PC-9 (cell line): Measurements from ENCODE around the gene ASPHD1. TPM values are rescaled to one million over a fixed set of nuclear protein-coding genes. Genes with fewer than 3 reads are reported as not detected.

Source experiments
- BruUV-seq: library from RNA; stranded (reverse); fragments of 400-500 nt; replicated peaks from 2 replicates; lab custom pipeline; 2021; lab: Mats Ljungman, UMichigan
- CTCF ChIA-PET: fragments of 300-600 bp; sonication (Branson Sonifier 250); formaldehyde crosslinking; loops from one replicate; lab custom pipeline; 2022; ENCODE audit warnings: antibody characterized with exemption; lab: Charles Lee
- POLR2A ChIA-PET: fragments of 300-600 bp; sonication (Branson Sonifier 250); formaldehyde crosslinking; loops from one replicate; lab custom pipeline; 2022; ENCODE audit warnings: antibody characterized with exemption; ENCODE audit not compliant: unreplicated experiment; lab: Charles Lee
- DNase-seq, 2 experiments: peaks; one replicate each; pipeline versions ENCODE4 v3.0.0 to v3.0.0-alpha.2; 2015 to 2022; ENCODE audit warnings: mixed read lengths in 1 of 2
- H2AFZ ChIP-seq: fragments of 200-600 bp; sonication (generic); 2 replicates; pipeline ENCODE4 v1.8.1; 2017; ENCODE audit warnings: antibody characterized with exemption
- H3F3A ChIP-seq: fragments of 200-600 bp; sonication (generic); 2 replicates; pipeline ENCODE4 v1.8.1; 2017; ENCODE audit warnings: antibody characterized with exemption, mild to moderate bottlenecking, low read depth; ENCODE audit not compliant: insufficient read depth
- H3K27ac ChIP-seq: fragments of 200-600 bp; sonication (generic); 2 replicates; pipeline ENCODE4 v1.6.1; 2016; ENCODE audit warnings: mixed run types
- H3K27me3 ChIP-seq: fragments of 200-600 bp; sonication (generic); 2 replicates; pipeline ENCODE4 v1.6.1; 2016; ENCODE audit warnings: low read depth, mixed run types; ENCODE audit not compliant: insufficient read depth
- H3K36me3 ChIP-seq: fragments of 200-600 bp; sonication (generic); 2 replicates; pipeline ENCODE4 v1.6.1; 2016; ENCODE audit warnings: low read depth, mixed run types
- H3K4me1 ChIP-seq: fragments of 200-600 bp; sonication (generic); replicated peaks from 2 replicates; pipeline ENCODE4 v1.6.1; 2016; ENCODE audit warnings: mixed run types; ENCODE audit not compliant: insufficient read depth
- H3K4me2 ChIP-seq: fragments of 200-600 bp; sonication (generic); 2 replicates; pipeline ENCODE4 v1.6.1; 2017; ENCODE audit warnings: mixed run types
- H3K4me3 ChIP-seq: fragments of 200-600 bp; sonication (generic); 2 replicates; pipeline ENCODE4 v1.6.1; 2016; ENCODE audit warnings: mixed run types
- H3K79me2 ChIP-seq: fragments of 200-600 bp; sonication (generic); 2 replicates; pipeline ENCODE4 v1.6.1; 2017; ENCODE audit warnings: low read depth, mixed run types
- H3K9me2 ChIP-seq: fragments of 200-600 bp; sonication (generic); 2 replicates; pipeline ENCODE4 v1.8.1; 2017; ENCODE audit warnings: mild to moderate bottlenecking; ENCODE audit not compliant: insufficient read depth
- H3K9me3 ChIP-seq: fragments of 200-600 bp; sonication (generic); 2 replicates; pipeline ENCODE4 v1.8.1; 2016; ENCODE audit warnings: low read depth; ENCODE audit not compliant: insufficient read depth
- H4K20me1 ChIP-seq: fragments of 200-600 bp; sonication (generic); 2 replicates; pipeline ENCODE4 v1.8.1; 2017; ENCODE audit not compliant: insufficient read depth
- EZH2 ChIP-seq: fragments of 200-600 bp; sonication (generic); IDR thresholded peaks from 2 replicates; pipeline ENCODE4 v1.8.0; 2017; ENCODE audit warnings: antibody characterized with exemption, low read depth
- intact Hi-C: fragments of 100-400 bp; cut with micrococcal nuclease; formaldehyde crosslinking; loops from one replicate; pipeline ENCODE4 v1.10.0; 2022; ENCODE audit not compliant: unreplicated experiment
- total RNA-seq: library from RNA; stranded (reverse); gene quantifications from 2 replicates; pipeline ENCODE4 v1.2.3, GENCODE V29; 2021
- TF ChIP-seq, protein P1 (sequence below): fragments of 200-600 bp; sonication (generic); conservative IDR thresholded peaks from 2 replicates; pipeline ENCODE4 v1.6.1; 2017; ENCODE audit warnings: mixed run types, antibody characterized with exemption, mild to moderate bottlenecking, moderate library complexity

ASPHD1 gene
- total RNA-seq, 1 experiment from 2014 or later: 8.3 TPM

DNA sequence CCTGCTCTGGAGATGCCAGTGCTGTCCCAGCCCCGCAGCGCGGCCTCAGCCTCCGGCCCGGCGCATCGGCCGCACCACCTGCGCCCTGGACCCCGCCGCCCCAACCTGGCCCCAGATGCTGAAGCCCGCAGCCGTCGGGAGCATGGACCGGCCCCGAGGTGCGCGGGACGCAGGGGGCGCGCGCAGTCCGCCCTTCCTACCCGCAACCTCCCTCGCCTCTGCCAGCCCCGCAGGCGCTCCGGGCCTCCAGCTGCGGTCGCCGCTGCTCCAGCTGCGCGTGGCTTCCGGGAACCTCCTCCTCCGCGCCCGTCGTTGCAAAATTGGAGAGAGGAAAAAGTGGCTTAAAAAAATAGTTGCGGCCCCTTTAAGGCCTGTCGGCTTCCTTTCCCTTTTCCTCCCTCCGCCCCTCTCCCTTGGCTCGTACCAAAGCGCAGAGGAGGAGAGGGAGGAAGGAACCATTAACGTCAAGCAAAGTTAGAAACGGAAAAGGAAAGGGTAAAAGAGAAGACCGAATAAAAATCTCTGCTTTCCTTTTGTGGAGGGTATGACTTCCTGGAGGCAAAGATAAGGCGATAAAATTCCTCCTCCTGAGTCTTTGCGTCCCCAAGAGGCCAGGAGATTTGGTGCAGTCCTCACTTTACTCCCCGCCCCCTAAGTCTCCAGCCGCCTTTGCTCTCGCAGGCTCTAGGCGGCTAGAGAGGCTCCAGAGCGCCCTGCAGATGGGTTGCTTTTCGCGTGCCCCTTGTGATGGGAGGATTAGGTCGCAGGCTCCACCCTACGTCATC is 37.2 kb upstream of the ASPHD1 start, which contains the start of gene CDIPT:
Gene CDIPT, minus strand, starts transcription at position 343 of the 785 bp plus-strand sequence. CDS start 369 bp downstream, outside the sequence.
- CTCF ChIA-PET: interaction anchor here (0.6 to 1.0 kb wide), 2 partner anchors 15 to 52 kb away, joined by 3 read pairs; no protein-coding TSS in a partner anchor

DNA sequence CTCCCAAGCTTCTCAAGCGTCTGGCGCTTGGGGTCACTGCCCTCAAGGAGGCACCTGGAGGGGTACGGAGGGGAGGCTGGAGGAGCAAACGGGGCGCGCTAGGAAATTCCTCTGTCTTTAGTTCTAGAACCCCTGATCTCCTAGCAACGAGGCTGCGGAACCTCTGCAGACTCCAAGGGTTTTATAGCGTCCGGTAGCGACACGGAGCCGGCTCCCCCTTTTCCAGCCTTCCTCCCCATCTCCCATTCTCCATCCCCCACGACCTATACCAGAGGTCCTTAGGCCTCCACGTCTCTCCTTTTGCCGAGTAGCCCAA is 36.7 kb upstream of the ASPHD1 start:
- DNase-seq: no peak

More for the DNA sequence above, 37.2 kb upstream of the ASPHD1 start, which contains the start of gene CDIPT:
- peaks cover 10% of the 10 kb centered on the region for H3K4me1 ChIP-seq
- H3K27ac ChIP-seq: peak within 1 kb of the TSS; percentile 81
- POLR2A ChIA-PET: interaction anchor here (0.6 to 1.0 kb wide), 2 partner anchors 76 to 110 kb away, joined by 4 read pairs; no protein-coding TSS in a partner anchor
- H3K79me2 ChIP-seq: peaks cover 14% of the 10 kb centered on the region
- H3K4me3 ChIP-seq: peak within 1 kb of the TSS; percentile 78
- no peaks in the 10 kb centered on the region for H4K20me1 ChIP-seq
- H3K4me2 ChIP-seq: peak within 1 kb of the TSS; percentile 97
- H3F3A ChIP-seq: no peaks in the 10 kb centered on the region
- peak; percentile 93 to 97 for DNase-seq
- H3K9me3 ChIP-seq: no peaks in the 10 kb centered on the region
- BruUV-seq: TSS peak; percentile 43
- no peaks in the 10 kb centered on the region for H3K27me3 ChIP-seq
- no peaks in the 10 kb centered on the region for H3K36me3 ChIP-seq
- H3K9me2 ChIP-seq: no peaks in the 10 kb centered on the region
- TF ChIP-seq, protein P1, sequence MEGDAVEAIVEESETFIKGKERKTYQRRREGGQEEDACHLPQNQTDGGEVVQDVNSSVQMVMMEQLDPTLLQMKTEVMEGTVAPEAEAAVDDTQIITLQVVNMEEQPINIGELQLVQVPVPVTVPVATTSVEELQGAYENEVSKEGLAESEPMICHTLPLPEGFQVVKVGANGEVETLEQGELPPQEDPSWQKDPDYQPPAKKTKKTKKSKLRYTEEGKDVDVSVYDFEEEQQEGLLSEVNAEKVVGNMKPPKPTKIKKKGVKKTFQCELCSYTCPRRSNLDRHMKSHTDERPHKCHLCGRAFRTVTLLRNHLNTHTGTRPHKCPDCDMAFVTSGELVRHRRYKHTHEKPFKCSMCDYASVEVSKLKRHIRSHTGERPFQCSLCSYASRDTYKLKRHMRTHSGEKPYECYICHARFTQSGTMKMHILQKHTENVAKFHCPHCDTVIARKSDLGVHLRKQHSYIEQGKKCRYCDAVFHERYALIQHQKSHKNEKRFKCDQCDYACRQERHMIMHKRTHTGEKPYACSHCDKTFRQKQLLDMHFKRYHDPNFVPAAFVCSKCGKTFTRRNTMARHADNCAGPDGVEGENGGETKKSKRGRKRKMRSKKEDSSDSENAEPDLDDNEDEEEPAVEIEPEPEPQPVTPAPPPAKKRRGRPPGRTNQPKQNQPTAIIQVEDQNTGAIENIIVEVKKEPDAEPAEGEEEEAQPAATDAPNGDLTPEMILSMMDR: 0 out of 2 replicates have a peak, but pooled peaks have one; percentile 35
- no peak for TF ChIP-seq EZH2
- peak within 1 kb of the TSS; percentile 92 for H2AFZ ChIP-seq
- intact Hi-C loops: loop anchor here (1.0 to 5.0 kb wide), 6 partner anchors 34 to 162 kb away; partner anchors contain the start of genes INO80E, MVP, SEZ6L2 and TAOK2

DNA sequence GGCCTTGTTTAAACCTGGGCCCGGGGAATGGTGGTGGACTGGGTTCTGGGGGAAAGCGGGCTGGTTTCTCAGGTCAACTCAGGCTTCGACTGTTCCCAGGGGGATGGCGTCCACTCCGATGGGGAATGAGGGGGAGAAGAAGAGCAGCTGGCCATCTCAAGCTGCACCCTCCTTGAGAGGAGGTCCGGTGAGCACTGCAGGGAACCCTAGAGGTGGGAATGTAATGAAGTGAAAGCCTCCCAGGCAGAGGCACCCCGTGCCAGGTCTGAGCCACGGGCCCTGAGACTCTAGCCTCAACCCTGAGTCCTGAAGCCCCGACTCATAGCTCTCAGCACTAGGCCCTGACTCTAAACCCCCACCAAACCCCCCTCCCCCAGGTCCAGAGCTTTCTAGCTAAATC is 36.1 kb upstream of the ASPHD1 start:
- Histone ChIP-seq H3K79me2 (peaks cover 14% of the 10 kb centered on the region), H4K20me1 (no peaks in the 10 kb centered on the region), H2AFZ (no peak overlapping the region), H3K9me2 (no peaks in the 10 kb centered on the region), H3K27ac (no peak overlapping the region), H3K4me3 (no peak overlapping the region), H3K36me3 (no peaks in the 10 kb centered on the region), H3K4me1 (peaks cover 10% of the 10 kb centered on the region), H3K4me2 (no peak overlapping the region), H3F3A (no peaks in the 10 kb centered on the region), H3K9me3 (no peaks in the 10 kb centered on the region), H3K27me3 (no peaks in the 10 kb centered on the region)
- BruUV-seq: no TSS peak
- ChIA-PET CTCF (interaction anchor here (0.6 kb wide), 1 partner anchor 125 kb away, joined by 6 read pairs; no protein-coding TSS in a partner anchor), POLR2A (interaction anchor here (0.5 kb wide), 1 partner anchor 149 kb away, joined by 9 read pairs; no protein-coding TSS in a partner anchor)
- intact Hi-C loops: loop anchor here (5.0 kb wide), 1 partner anchor 33 kb away; the partner anchor contains the start of gene SEZ6L2
- no peak for DNase-seq
- no peak for TF ChIP-seq EZH2
- TF ChIP-seq, protein P1: no peak

More for the DNA sequence above, 36.7 kb upstream of the ASPHD1 start:
- ChIA-PET CTCF (interaction anchor here (0.6 to 1.0 kb wide), 2 partner anchors 15 to 52 kb away, joined by 3 read pairs; no protein-coding TSS in a partner anchor), POLR2A (interaction anchor here (1.0 kb wide), 1 partner anchor 110 kb away, joined by 4 read pairs; no protein-coding TSS in a partner anchor)
- no TSS peak for BruUV-seq
- H3K9me2 ChIP-seq: no peaks in the 10 kb centered on the region
- H2AFZ ChIP-seq: no peak overlapping the region
- peak overlapping the region; percentile 97 for H3K4me2 ChIP-seq
- H3K9me3 ChIP-seq: no peaks in the 10 kb centered on the region
- peaks cover 14% of the 10 kb centered on the region for H3K79me2 ChIP-seq
- H4K20me1 ChIP-seq: no peaks in the 10 kb centered on the region
- no peaks in the 10 kb centered on the region for H3K36me3 ChIP-seq
- no peaks in the 10 kb centered on the region for H3F3A ChIP-seq
- no peaks in the 10 kb centered on the region for H3K27me3 ChIP-seq
- peak overlapping the region; percentile 78; the same call in 1 of the 2 replicates for H3K4me3 ChIP-seq
- peaks cover 10% of the 10 kb centered on the region for H3K4me1 ChIP-seq
- TF ChIP-seq, protein P1: no peak
- TF ChIP-seq EZH2: no peak
- intact Hi-C loops: loop anchor here (1.0 to 5.0 kb wide), 6 partner anchors 34 to 163 kb away; partner anchors contain the start of genes INO80E, MVP, SEZ6L2 and TAOK2
- no peak overlapping the region for H3K27ac ChIP-seq
